Measurements from ENCODE around the gene RLBP1. TPM values are rescaled to one million over a fixed set of nuclear protein-coding genes. Genes with fewer than 3 reads are reported as not detected.

Gene RLBP1
- not detected in 2 replicates for total RNA-seq

GRCh38 chr15:89221543-89221942, at the start of gene RLBP1:
Gene RLBP1 (minus strand): TSS chr15:89221579. CDS start chr15:89218975, 2,604 bp downstream.

GRCh38 chr15:89243691-89244573, 22.6 kb upstream of the RLBP1 start, which contains the start of gene FANCI:
Gene FANCI (plus strand): TSS chr15:89243979. CDS start chr15:89247648, 3,669 bp downstream.

Other genes with a start within 250 kb of the RLBP1 start
- 112 and 129 TPM in 2 replicates for gene ABHD2, start 133.1 kb downstream of the RLBP1 start, total RNA-seq
- gene FANCI, start 22.4 kb upstream of the RLBP1 start, total RNA-seq: 18.8 and 32.9 TPM in 2 replicates
- 50.2 and 56.3 TPM in 2 replicates for gene POLG, start 113.2 kb upstream of the RLBP1 start, total RNA-seq

Data from aortic smooth muscle cell (primary cell).